CD4-positive, alpha-beta T cell treated with Interleukin-10 for 1 hour (primary cell): ENCODE measurements around the gene GPRIN3.

ENCODE experiments used
- DNase-seq: peaks from one replicate; pipeline ENCODE4 v3.0.0-alpha.2; 2020

The GPRIN3 gene

GRCh38 chr4:89289312-89289711 lies 18.3 kb downstream of the GPRIN3 start:
- DNase-seq = no peak

- DNase-seq = no peak
Measured at GRCh38 chr4:89288430-89288829, 19.2 kb downstream of the GPRIN3 start.

- DNase-seq = no peak
Measured at GRCh38 chr4:89287945-89288344, 19.7 kb downstream of the GPRIN3 start.

GRCh38 chr4:89285745-89286144 lies 21.9 kb downstream of the GPRIN3 start:
- DNase-seq = no peak

GRCh38 chr4:89284828-89285227 lies 22.8 kb downstream of the GPRIN3 start:
- DNase-seq = peak; percentile 64

- no peak for DNase-seq
Measured at GRCh38 chr4:89284020-89284424, 23.6 kb downstream of the GPRIN3 start.

- peak; percentile 89 for DNase-seq
Measured at GRCh38 chr4:89283226-89284009, 24.2 kb downstream of the GPRIN3 start.

- no peak for DNase-seq
Measured at GRCh38 chr4:89279385-89279784, 28.2 kb downstream of the GPRIN3 start.

- no peak for DNase-seq
Measured at GRCh38 chr4:89277412-89277811, 30.2 kb downstream of the GPRIN3 start.

GRCh38 chr4:89276296-89276695 lies 31.3 kb downstream of the GPRIN3 start:
- no peak for DNase-seq

- DNase-seq = no peak
Measured at GRCh38 chr4:89275587-89275986, 32.0 kb downstream of the GPRIN3 start.

GRCh38 chr4:89273741-89274141 lies 33.9 kb downstream of the GPRIN3 start:
- no peak for DNase-seq

GRCh38 chr4:89270792-89271191 lies 36.8 kb downstream of the GPRIN3 start:
- no peak for DNase-seq

- DNase-seq = no peak
Measured at GRCh38 chr4:89269121-89269666, 38.4 kb downstream of the GPRIN3 start.

- DNase-seq = no peak
Measured at GRCh38 chr4:89268679-89269078, 38.9 kb downstream of the GPRIN3 start.

GRCh38 chr4:89267846-89268245 lies 39.8 kb downstream of the GPRIN3 start:
- no peak for DNase-seq

- DNase-seq = no peak
Measured at GRCh38 chr4:89267392-89267791, 40.2 kb downstream of the GPRIN3 start.

- DNase-seq = no peak
Measured at GRCh38 chr4:89266128-89266527, 41.5 kb downstream of the GPRIN3 start.

GRCh38 chr4:89263265-89263664 lies 44.3 kb downstream of the GPRIN3 start:
- no peak for DNase-seq

GRCh38 chr4:89259301-89260028 lies 48.1 kb downstream of the GPRIN3 start:
- no peak for DNase-seq

GRCh38 chr4:89258506-89258905 lies 49.1 kb downstream of the GPRIN3 start:
- no peak for DNase-seq

GRCh38 chr4:89257376-89257775 lies 50.2 kb downstream of the GPRIN3 start:
- no peak for DNase-seq

GRCh38 chr4:89256203-89256800 lies 51.3 kb downstream of the GPRIN3 start:
- no peak for DNase-seq

GRCh38 chr4:89254847-89255246 lies 52.8 kb downstream of the GPRIN3 start:
- DNase-seq = peak; percentile 69
